ENCODE results near the gene NCOR2. TPM values are rescaled to one million over a fixed set of nuclear protein-coding genes. Genes with fewer than 3 reads are reported as not detected.

Gene NCOR2
- polyA plus RNA-seq, 1 donor from 2014 or later, result 4.8 TPM

DNA sequence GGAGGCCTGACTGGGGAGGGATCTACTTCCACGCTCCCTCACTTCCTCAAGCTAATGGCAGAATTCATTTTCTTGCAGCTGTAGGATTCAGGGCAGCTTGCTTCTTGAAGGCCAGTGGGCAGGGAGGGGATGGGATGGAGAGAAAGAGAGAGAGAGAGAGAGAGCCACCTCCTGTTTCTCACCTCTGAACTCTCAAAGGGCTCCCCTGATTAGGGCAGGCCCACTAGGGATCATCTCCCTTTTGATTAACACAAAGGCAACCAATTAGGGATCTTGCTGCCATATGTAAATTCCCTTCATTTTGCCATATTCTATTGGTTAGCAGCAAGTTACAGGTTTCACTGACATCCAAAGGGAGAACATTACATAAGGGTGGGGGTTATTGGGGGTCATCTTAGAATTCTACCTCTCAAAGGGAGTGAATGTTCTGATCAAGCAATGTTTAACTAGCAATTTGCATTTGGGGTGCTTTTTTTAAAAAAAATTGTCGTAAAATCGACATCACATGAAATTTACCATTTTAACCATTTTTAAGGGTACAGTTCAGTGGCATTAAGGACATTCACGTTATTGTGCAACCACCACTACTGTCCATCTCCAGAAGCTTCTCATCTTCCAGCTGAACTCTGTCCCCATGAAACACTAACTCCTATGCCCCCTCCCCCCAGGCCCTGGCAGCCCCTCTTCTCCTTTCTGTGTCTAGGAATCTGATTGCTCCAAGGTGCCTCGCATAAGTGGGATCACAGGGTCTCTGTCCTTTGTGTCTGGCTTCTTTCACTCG, 47.3 kb upstream of the NCOR2 start:
- Histone ChIP-seq H3F3A (ENCODE audit: insufficient read depth, low read length, poor library complexity, severe bottlenecking) (no peaks in the 10 kb centered on the region), H3K79me2 (replicated peaks; ENCODE audit: insufficient read depth, low read length) (no peaks in the 10 kb centered on the region), H3K36me3 (ENCODE audit: insufficient read depth, low read length) (no peaks in the 10 kb centered on the region), H3K27me3 (ENCODE audit: insufficient read depth, low read depth, low read length) (no peaks in the 10 kb centered on the region), H3K27ac (ENCODE audit: low read length) (no peak overlapping the region), H3K9me2 (ENCODE audit: insufficient read depth, low read length) (no peaks in the 10 kb centered on the region), H3K9ac (ENCODE audit: low read length) (no peak overlapping the region), H3K4me3 (ENCODE audit: low read length) (no peak overlapping the region), H4K20me1 (ENCODE audit: insufficient read depth) (no peaks in the 10 kb centered on the region), H2AFZ (ENCODE audit: low read depth, low read length) (no peak overlapping the region), H3K9me3 (ENCODE audit: low read length) (no peaks in the 10 kb centered on the region), H3K4me2 (ENCODE audit: low read length) (no peak overlapping the region)
- TF ChIP-seq MXI1 (conservative IDR thresholded peaks at IDR 0.05; ENCODE audit: poor library complexity, severe bottlenecking) (no peak), RAD21 (conservative IDR thresholded peaks at IDR 0.05) (no peak), TAF1 (IDR thresholded peaks at IDR 0.05; ENCODE audit: low read depth) (no peak), POLR2AphosphoS5 (IDR thresholded peaks at IDR 0.05) (no peak), EZH2 (IDR thresholded peaks at IDR 0.05; ENCODE audit: borderline replicate concordance, insufficient read depth, low read length, poor library complexity, severe bottlenecking) (no peak), EP300 (conservative IDR thresholded peaks at IDR 0.05; ENCODE audit: poor library complexity, severe bottlenecking) (no peak), SMC3 (conservative IDR thresholded peaks at IDR 0.05; ENCODE audit: poor library complexity) (no peak)
- TF ChIP-seq, protein P1, sequence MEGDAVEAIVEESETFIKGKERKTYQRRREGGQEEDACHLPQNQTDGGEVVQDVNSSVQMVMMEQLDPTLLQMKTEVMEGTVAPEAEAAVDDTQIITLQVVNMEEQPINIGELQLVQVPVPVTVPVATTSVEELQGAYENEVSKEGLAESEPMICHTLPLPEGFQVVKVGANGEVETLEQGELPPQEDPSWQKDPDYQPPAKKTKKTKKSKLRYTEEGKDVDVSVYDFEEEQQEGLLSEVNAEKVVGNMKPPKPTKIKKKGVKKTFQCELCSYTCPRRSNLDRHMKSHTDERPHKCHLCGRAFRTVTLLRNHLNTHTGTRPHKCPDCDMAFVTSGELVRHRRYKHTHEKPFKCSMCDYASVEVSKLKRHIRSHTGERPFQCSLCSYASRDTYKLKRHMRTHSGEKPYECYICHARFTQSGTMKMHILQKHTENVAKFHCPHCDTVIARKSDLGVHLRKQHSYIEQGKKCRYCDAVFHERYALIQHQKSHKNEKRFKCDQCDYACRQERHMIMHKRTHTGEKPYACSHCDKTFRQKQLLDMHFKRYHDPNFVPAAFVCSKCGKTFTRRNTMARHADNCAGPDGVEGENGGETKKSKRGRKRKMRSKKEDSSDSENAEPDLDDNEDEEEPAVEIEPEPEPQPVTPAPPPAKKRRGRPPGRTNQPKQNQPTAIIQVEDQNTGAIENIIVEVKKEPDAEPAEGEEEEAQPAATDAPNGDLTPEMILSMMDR (IDR thresholded peaks at IDR 0.05; ENCODE audit: poor library complexity, severe bottlenecking), result no peak
- TF ChIP-seq, protein P2, sequence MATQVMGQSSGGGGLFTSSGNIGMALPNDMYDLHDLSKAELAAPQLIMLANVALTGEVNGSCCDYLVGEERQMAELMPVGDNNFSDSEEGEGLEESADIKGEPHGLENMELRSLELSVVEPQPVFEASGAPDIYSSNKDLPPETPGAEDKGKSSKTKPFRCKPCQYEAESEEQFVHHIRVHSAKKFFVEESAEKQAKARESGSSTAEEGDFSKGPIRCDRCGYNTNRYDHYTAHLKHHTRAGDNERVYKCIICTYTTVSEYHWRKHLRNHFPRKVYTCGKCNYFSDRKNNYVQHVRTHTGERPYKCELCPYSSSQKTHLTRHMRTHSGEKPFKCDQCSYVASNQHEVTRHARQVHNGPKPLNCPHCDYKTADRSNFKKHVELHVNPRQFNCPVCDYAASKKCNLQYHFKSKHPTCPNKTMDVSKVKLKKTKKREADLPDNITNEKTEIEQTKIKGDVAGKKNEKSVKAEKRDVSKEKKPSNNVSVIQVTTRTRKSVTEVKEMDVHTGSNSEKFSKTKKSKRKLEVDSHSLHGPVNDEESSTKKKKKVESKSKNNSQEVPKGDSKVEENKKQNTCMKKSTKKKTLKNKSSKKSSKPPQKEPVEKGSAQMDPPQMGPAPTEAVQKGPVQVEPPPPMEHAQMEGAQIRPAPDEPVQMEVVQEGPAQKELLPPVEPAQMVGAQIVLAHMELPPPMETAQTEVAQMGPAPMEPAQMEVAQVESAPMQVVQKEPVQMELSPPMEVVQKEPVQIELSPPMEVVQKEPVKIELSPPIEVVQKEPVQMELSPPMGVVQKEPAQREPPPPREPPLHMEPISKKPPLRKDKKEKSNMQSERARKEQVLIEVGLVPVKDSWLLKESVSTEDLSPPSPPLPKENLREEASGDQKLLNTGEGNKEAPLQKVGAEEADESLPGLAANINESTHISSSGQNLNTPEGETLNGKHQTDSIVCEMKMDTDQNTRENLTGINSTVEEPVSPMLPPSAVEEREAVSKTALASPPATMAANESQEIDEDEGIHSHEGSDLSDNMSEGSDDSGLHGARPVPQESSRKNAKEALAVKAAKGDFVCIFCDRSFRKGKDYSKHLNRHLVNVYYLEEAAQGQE (IDR thresholded peaks at IDR 0.05; ENCODE audit: borderline replicate concordance), result no peak

DNA sequence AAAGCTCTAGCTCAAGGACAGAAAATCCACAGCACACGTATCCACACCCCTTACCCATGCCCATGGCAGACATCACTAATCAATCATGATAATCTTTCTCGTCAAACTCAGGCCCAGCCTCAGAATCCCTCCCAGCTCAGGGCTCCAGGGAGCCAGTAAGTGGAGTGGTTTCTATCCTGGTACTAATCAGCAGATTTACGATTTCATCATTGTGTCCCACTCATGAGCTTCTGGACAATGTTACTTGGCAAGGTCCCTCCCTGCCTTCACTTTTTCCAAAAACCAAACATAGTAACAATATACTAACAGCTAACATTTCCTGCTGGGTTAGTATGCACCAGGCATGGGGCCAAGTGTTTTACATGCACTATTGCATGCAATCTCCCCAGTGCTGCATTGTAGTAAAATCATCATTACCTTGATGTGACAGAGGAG, 45.8 kb upstream of the NCOR2 start:
- Histone ChIP-seq H3K27ac (ENCODE audit: low read length) (no peak overlapping the region), H3K4me2 (ENCODE audit: low read length) (no peak overlapping the region), H3K79me2 (replicated peaks; ENCODE audit: insufficient read depth, low read length) (no peaks in the 10 kb centered on the region), H2AFZ (ENCODE audit: low read depth, low read length) (no peak overlapping the region), H3K9me2 (ENCODE audit: insufficient read depth, low read length) (no peaks in the 10 kb centered on the region), H3K9me3 (ENCODE audit: low read length) (no peaks in the 10 kb centered on the region), H4K20me1 (ENCODE audit: insufficient read depth) (no peaks in the 10 kb centered on the region), H3F3A (ENCODE audit: insufficient read depth, low read length, poor library complexity, severe bottlenecking) (no peaks in the 10 kb centered on the region), H3K36me3 (ENCODE audit: insufficient read depth, low read length) (no peaks in the 10 kb centered on the region), H3K4me3 (ENCODE audit: low read length) (no peak overlapping the region), H3K9ac (ENCODE audit: low read length) (no peak overlapping the region), H3K27me3 (ENCODE audit: insufficient read depth, low read depth, low read length) (no peaks in the 10 kb centered on the region)
- TF ChIP-seq RAD21 (conservative IDR thresholded peaks at IDR 0.05) (no peak), SMC3 (conservative IDR thresholded peaks at IDR 0.05; ENCODE audit: poor library complexity) (no peak), EP300 (conservative IDR thresholded peaks at IDR 0.05; ENCODE audit: poor library complexity, severe bottlenecking) (no peak), POLR2AphosphoS5 (IDR thresholded peaks at IDR 0.05) (no peak), TAF1 (IDR thresholded peaks at IDR 0.05; ENCODE audit: low read depth) (no peak), EZH2 (IDR thresholded peaks at IDR 0.05; ENCODE audit: borderline replicate concordance, insufficient read depth, low read length, poor library complexity, severe bottlenecking) (no peak), MXI1 (conservative IDR thresholded peaks at IDR 0.05; ENCODE audit: poor library complexity, severe bottlenecking) (no peak)
- TF ChIP-seq, protein P2 (IDR thresholded peaks at IDR 0.05; ENCODE audit: borderline replicate concordance), result no peak
- TF ChIP-seq, protein P1 (IDR thresholded peaks at IDR 0.05; ENCODE audit: poor library complexity, severe bottlenecking), result no peak

Data from neural cell (in vitro differentiated cells).